K562 (cell line): Measurements from ENCODE around the gene CHRM4. TPM values are rescaled to one million over a fixed set of nuclear protein-coding genes. Genes with fewer than 3 reads are reported as not detected.

Experiments
- CREB1 ChIP-seq, 2 experiments: sonication (generic) in 1 of 2; formaldehyde crosslinking in 1 of 2; IDR thresholded peaks; 2 replicates each; pipeline versions ENCODE4 v1.6.1 to v1.8.0; 2012 to 2022; ENCODE audit warnings: inconsistent platforms in 1 of 2, mild to moderate bottlenecking in 1 of 2, missing genetic modification reagents in 1 of 2, moderate library complexity in 1 of 2
- ETV1 ChIP-seq: fragments of 450-650 bp; conservative IDR thresholded peaks from 2 replicates; pipeline ENCODE4 v1.6.1; 2016; ENCODE audit warnings: missing genetic modification characterization, control low read depth, low read depth, missing compliant biosample characterization
- MEF2A ChIP-seq: IDR thresholded peaks from 2 replicates; pipeline ENCODE4 v1.6.1; 2011; ENCODE audit warnings: low read depth, mild to moderate bottlenecking, low read length, moderate library complexity; ENCODE audit not compliant: control insufficient read depth
- OTX1 ChIP-seq: fragments of 450-650 bp; formaldehyde crosslinking; IDR thresholded peaks from 2 replicates; pipeline ENCODE4 v1.4.0; 2022; ENCODE audit warnings: mild to moderate bottlenecking
- RB1 ChIP-seq: fragments of 450-650 bp; IDR thresholded peaks from 2 replicates; pipeline ENCODE4 v1.6.1; 2017; ENCODE audit warnings: low read depth, mild to moderate bottlenecking
- SMC3 ChIP-seq: conservative IDR thresholded peaks from 2 replicates; pipeline ENCODE4 v1.6.1; 2011; ENCODE audit warnings: low read depth, low read length, improper control_type of control experiment; ENCODE audit not compliant: insufficient read depth
- SRF ChIP-seq, 2 experiments: fragments of 250-450, 450-650 bp in 1 of 2; sonication (Bioruptor Pico) in 1 of 2; sonication (generic) in 1 of 2; formaldehyde crosslinking; IDR thresholded peaks; 2 replicates each; pipeline versions ENCODE4 v1.5.0 to v1.5.1; 2020 to 2022; ENCODE audit warnings: mild to moderate bottlenecking in 1 of 2, missing genetic modification reagents in 1 of 2
- SUPT5H ChIP-seq: fragments of 450-650 bp; IDR thresholded peaks from 2 replicates; pipeline ENCODE4 v1.6.1; 2016
- TAF15 ChIP-seq: fragments of 200-400 bp; formaldehyde crosslinking; IDR thresholded peaks from 2 replicates; pipeline ENCODE4 v1.6.1; 2017; ENCODE audit warnings: mild to moderate bottlenecking, low read depth, low read length, moderate library complexity
- ZNF140 ChIP-seq: fragments of 250-450 bp; sonication (Bioruptor Pico); IDR thresholded peaks from 2 replicates; pipeline ENCODE4 v1.8.0; 2021; ENCODE audit warnings: moderate library complexity, mild to moderate bottlenecking, inconsistent platforms
- ZNF263 ChIP-seq: sonication (generic); formaldehyde crosslinking; IDR thresholded peaks from 2 replicates; pipeline ENCODE4 v1.8.0; 2022; ENCODE audit warnings: mild to moderate bottlenecking, missing genetic modification reagents, borderline replicate concordance
- ZNF507 ChIP-seq: conservative IDR thresholded peaks from 2 replicates; pipeline ENCODE4 v1.6.1; 2017; ENCODE audit warnings: missing genetic modification characterization, missing compliant biosample characterization
- ZNF561 ChIP-seq: fragments of 450-650 bp; formaldehyde crosslinking; conservative IDR thresholded peaks from 2 replicates; pipeline ENCODE4 v1.4.0; 2020; ENCODE audit warnings: mild to moderate bottlenecking, moderate library complexity
- polyA plus RNA-seq, 8 experiments: library from polyadenylated mRNA; depleted of rRNA in 4 of 8; stranded (reverse) in 5 of 8; unstranded in 3 of 8; fragments of >200 nt; fragmentation: Nextera tagmentation in 2 of 8; fragmentation: Illumina TruSeq in 1 of 8; extraction: Ambion mirVana in 2 of 8; extraction: Trizol in 1 of 8; gene quantifications; 2 replicates each; pipeline versions ENCODE4 v1.2.1 to v1.2.3, GENCODE V29; 2011 to 2014; ENCODE audit warnings: inconsistent platforms in 1 of 8, missing spikeins in 1 of 8
- total RNA-seq, 7 experiments: library from RNA; depleted of rRNA in 6 of 7; stranded (reverse); fragments of >200 nt in 6 of 7; fragmentation: Illumina TruSeq in 2 of 7; extraction: Trizol in 2 of 7; gene quantifications; 2 replicates each; pipeline versions ENCODE4 v1.2.1 to v1.2.3, GENCODE V29; 2011 to 2021; ENCODE audit warnings: low replicate concordance in 1 of 7
- TF ChIP-seq, protein P1 (sequence below), 2 experiments: fragments of 200-800 bp in 1 of 2; sonication (Bioruptor generic) in 1 of 2; sonication (generic) in 1 of 2; formaldehyde crosslinking in 1 of 2; IDR thresholded peaks in 1 of 2; conservative IDR thresholded peaks in 1 of 2; 2 replicates each; pipeline versions ENCODE4 v1.5.0 to v1.6.1; 2016 to 2020; ENCODE audit warnings: missing compliant biosample characterization in 1 of 2, missing genetic modification characterization in 1 of 2, missing genetic modification reagents in 1 of 2
- TF ChIP-seq, protein P2 (sequence below): sonication (generic); formaldehyde crosslinking; IDR thresholded peaks from 2 replicates; pipeline ENCODE4 v1.8.1; 2023; ENCODE audit warnings: missing genetic modification reagents, mild to moderate bottlenecking, borderline replicate concordance
- TF ChIP-seq, protein P3 (sequence below): sonication (generic); formaldehyde crosslinking; IDR thresholded peaks from 2 replicates; pipeline ENCODE4 v1.8.1; 2022; ENCODE audit warnings: missing genetic modification reagents
- TF ChIP-seq, protein P4 (sequence below): IDR thresholded peaks from 2 replicates; pipeline ENCODE4 v1.6.1; 2011; ENCODE audit warnings: borderline replicate concordance, low read depth, mild to moderate bottlenecking, moderate library complexity, low read length; ENCODE audit not compliant: insufficient read depth, poor library complexity, severe bottlenecking

The CHRM4 gene
- total and polyA plus RNA-seq, 9 of the 15 experiments (the other 6 are each of a cell fraction or from before 2014, with no cell fraction given): 0.22 to 1.3 (median 0.40) TPM; not detected in 2

DNA sequence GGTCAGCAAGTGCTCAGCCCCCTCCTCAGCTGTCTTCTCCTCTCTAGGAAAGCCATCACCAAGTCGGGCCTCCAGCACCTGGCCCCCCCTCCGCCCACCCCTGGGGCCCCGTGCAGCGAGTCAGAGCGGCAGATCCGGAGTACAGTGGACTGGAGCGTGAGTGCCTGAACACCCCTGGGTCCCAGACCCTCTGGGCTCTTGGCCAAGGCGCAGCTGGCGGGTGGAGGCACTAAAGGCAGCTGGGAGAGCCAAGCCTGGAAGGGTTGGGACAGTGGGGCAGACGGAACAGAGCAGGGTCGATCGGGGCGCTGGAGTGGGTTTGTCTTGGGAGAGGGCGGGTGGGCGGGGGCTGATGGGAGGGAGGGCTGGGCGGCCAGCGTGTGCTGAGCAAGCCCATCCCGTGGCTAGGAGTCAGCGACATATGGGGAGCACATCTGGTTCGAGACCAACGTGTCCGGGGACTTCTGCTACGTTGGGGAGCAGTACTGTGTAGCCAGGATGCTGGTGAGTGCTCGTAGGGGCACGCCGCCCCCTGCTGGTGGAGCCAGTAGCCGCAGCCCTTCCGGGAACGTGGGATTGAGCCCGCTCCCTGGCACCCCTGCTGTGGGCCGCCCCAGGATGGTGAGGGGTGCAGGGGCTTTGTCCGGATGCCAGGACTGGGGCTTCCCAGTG is 24.2 kb downstream of the CHRM4 start (continued):
- TF ChIP-seq, protein P1, sequence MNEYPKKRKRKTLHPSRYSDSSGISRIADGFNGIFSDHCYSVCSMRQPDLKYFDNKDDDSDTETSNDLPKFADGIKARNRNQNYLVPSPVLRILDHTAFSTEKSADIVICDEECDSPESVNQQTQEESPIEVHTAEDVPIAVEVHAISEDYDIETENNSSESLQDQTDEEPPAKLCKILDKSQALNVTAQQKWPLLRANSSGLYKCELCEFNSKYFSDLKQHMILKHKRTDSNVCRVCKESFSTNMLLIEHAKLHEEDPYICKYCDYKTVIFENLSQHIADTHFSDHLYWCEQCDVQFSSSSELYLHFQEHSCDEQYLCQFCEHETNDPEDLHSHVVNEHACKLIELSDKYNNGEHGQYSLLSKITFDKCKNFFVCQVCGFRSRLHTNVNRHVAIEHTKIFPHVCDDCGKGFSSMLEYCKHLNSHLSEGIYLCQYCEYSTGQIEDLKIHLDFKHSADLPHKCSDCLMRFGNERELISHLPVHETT (CRISPR knock-in tag; conservative IDR thresholded peaks at IDR 0.05 in 1 of 2, IDR thresholded peaks at IDR 0.05 in 1 of 2): no peak
- peak; percentile 71; the same call in 1 of the 2 replicates for TF ChIP-seq ZNF263 (CRISPR knock-in tag)
- peak; percentile 39; the same call in 1 of the 2 replicates for TF ChIP-seq ETV1
- no peak for TF ChIP-seq TAF15
- TF ChIP-seq, protein P2, sequence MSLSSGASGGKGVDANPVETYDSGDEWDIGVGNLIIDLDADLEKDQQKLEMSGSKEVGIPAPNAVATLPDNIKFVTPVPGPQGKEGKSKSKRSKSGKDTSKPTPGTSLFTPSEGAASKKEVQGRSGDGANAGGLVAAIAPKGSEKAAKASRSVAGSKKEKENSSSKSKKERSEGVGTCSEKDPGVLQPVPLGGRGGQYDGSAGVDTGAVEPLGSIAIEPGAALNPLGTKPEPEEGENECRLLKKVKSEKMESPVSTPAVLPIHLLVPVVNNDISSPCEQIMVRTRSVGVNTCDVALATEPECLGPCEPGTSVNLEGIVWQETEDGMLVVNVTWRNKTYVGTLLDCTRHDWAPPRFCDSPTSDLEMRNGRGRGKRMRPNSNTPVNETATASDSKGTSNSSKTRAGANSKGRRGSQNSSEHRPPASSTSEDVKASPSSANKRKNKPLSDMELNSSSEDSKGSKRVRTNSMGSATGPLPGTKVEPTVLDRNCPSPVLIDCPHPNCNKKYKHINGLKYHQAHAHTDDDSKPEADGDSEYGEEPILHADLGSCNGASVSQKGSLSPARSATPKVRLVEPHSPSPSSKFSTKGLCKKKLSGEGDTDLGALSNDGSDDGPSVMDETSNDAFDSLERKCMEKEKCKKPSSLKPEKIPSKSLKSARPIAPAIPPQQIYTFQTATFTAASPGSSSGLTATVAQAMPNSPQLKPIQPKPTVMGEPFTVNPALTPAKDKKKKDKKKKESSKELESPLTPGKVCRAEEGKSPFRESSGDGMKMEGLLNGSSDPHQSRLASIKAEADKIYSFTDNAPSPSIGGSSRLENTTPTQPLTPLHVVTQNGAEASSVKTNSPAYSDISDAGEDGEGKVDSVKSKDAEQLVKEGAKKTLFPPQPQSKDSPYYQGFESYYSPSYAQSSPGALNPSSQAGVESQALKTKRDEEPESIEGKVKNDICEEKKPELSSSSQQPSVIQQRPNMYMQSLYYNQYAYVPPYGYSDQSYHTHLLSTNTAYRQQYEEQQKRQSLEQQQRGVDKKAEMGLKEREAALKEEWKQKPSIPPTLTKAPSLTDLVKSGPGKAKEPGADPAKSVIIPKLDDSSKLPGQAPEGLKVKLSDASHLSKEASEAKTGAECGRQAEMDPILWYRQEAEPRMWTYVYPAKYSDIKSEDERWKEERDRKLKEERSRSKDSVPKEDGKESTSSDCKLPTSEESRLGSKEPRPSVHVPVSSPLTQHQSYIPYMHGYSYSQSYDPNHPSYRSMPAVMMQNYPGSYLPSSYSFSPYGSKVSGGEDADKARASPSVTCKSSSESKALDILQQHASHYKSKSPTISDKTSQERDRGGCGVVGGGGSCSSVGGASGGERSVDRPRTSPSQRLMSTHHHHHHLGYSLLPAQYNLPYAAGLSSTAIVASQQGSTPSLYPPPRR (CRISPR knock-in tag): no peak
- TF ChIP-seq OTX1 (CRISPR knock-in tag): no peak
- TF ChIP-seq ZNF561 (CRISPR knock-in tag): no peak
- TF ChIP-seq, protein P3, sequence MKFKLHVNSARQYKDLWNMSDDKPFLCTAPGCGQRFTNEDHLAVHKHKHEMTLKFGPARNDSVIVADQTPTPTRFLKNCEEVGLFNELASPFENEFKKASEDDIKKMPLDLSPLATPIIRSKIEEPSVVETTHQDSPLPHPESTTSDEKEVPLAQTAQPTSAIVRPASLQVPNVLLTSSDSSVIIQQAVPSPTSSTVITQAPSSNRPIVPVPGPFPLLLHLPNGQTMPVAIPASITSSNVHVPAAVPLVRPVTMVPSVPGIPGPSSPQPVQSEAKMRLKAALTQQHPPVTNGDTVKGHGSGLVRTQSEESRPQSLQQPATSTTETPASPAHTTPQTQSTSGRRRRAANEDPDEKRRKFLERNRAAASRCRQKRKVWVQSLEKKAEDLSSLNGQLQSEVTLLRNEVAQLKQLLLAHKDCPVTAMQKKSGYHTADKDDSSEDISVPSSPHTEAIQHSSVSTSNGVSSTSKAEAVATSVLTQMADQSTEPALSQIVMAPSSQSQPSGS (CRISPR knock-in tag): no peak
- TF ChIP-seq ZNF507: no peak
- TF ChIP-seq MEF2A: no peak
- TF ChIP-seq SUPT5H: no peak
- TF ChIP-seq RB1: peak; percentile 79
- peak; percentile 49 for TF ChIP-seq SMC3
- no peak for TF ChIP-seq SRF (CRISPR knock-in tag; IDR thresholded peaks at IDR 0.05)
- TF ChIP-seq CREB1 (IDR thresholded peaks at IDR 0.05): no peak
- no peak for TF ChIP-seq CREB1 (CRISPR knock-in tag; IDR thresholded peaks at IDR 0.05)
- no peak for TF ChIP-seq ZNF140 (CRISPR knock-in tag)
- TF ChIP-seq, protein P4, sequence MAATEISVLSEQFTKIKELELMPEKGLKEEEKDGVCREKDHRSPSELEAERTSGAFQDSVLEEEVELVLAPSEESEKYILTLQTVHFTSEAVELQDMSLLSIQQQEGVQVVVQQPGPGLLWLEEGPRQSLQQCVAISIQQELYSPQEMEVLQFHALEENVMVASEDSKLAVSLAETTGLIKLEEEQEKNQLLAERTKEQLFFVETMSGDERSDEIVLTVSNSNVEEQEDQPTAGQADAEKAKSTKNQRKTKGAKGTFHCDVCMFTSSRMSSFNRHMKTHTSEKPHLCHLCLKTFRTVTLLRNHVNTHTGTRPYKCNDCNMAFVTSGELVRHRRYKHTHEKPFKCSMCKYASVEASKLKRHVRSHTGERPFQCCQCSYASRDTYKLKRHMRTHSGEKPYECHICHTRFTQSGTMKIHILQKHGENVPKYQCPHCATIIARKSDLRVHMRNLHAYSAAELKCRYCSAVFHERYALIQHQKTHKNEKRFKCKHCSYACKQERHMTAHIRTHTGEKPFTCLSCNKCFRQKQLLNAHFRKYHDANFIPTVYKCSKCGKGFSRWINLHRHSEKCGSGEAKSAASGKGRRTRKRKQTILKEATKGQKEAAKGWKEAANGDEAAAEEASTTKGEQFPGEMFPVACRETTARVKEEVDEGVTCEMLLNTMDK: peak; percentile 78
